Right atrium auricular region (tissue), 2 donors: ENCODE measurements around the gene PTPN23. TPM values are rescaled to one million over a fixed set of nuclear protein-coding genes. Genes with fewer than 3 reads are reported as not detected.
"Not testable (repeated sequence)": the region's sequence is repeated elsewhere in the genome, so short reads cannot be mapped to it uniquely, and the experiment has no call there.

Experiments
- DNase-seq: peaks from one replicate; pipeline ENCODE4 v3.0.0-alpha.2; 2019; ENCODE audit warnings: low spot score
- H3K27ac ChIP-seq, 2 donors: fragments of 200-600 bp; sonication (generic); 1 replicate in 1 of 2; 2 replicates in 1 of 2; pipeline ENCODE4 v1.5.1; 2016 to 2019
- H3K27me3 ChIP-seq, 2 donors: fragments of 200-600 bp; sonication (generic); one replicate each; pipeline versions ENCODE4 v1.5.1 to v1.6.0; 2017 to 2019
- H3K36me3 ChIP-seq: fragments of 200-600 bp; sonication (generic); one replicate; pipeline ENCODE4 v1.5.1; 2016
- H3K4me1 ChIP-seq, 2 donors: fragments of 200-600 bp; sonication (generic); one replicate each; pipeline versions ENCODE4 v1.5.1 to v1.6.0; 2017 to 2019
- H3K4me3 ChIP-seq, 2 donors: fragments of 200-600 bp; sonication (generic); 1 replicate in 1 of 2; 2 replicates in 1 of 2; pipeline ENCODE4 v1.5.1; 2017 to 2019; ENCODE audit warnings: mild to moderate bottlenecking in 1 of 2, moderate library complexity in 1 of 2
- H3K9me3 ChIP-seq, 2 donors: fragments of 200-600 bp; sonication (generic); one replicate each; pipeline ENCODE4 v1.5.1; 2019
- total RNA-seq, 2 donors: library from RNA; depleted of rRNA; stranded (reverse); fragments of >200 nt; gene quantifications; one replicate each; pipeline ENCODE4 v1.1.0, GENCODE V29; 2016
- TF ChIP-seq, protein P1 (sequence below), 2 donors: fragments of 200-600 bp; sonication (generic); IDR thresholded peaks; one replicate each; pipeline ENCODE4 v1.5.1; 2019; ENCODE audit warnings: antibody characterized with exemption in 2 of 2

The PTPN23 gene
- total RNA-seq, 2 donors from 2014 or later = 13.7 to 18.8 TPM

- peak overlapping the region; percentile 64 to 80 for H3K27ac ChIP-seq
- no peak overlapping the region for H3K4me3 ChIP-seq
- TF ChIP-seq, protein P1, sequence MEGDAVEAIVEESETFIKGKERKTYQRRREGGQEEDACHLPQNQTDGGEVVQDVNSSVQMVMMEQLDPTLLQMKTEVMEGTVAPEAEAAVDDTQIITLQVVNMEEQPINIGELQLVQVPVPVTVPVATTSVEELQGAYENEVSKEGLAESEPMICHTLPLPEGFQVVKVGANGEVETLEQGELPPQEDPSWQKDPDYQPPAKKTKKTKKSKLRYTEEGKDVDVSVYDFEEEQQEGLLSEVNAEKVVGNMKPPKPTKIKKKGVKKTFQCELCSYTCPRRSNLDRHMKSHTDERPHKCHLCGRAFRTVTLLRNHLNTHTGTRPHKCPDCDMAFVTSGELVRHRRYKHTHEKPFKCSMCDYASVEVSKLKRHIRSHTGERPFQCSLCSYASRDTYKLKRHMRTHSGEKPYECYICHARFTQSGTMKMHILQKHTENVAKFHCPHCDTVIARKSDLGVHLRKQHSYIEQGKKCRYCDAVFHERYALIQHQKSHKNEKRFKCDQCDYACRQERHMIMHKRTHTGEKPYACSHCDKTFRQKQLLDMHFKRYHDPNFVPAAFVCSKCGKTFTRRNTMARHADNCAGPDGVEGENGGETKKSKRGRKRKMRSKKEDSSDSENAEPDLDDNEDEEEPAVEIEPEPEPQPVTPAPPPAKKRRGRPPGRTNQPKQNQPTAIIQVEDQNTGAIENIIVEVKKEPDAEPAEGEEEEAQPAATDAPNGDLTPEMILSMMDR (IDR thresholded peaks at IDR 0.05) = no peak
- no peaks in the 10 kb centered on the region for H3K27me3 ChIP-seq
- no peaks in the 10 kb centered on the region for H3K9me3 ChIP-seq
- no peak for DNase-seq
- peaks cover 19% of the 10 kb centered on the region for H3K36me3 ChIP-seq
- peaks cover 0 to 21% of the 10 kb centered on the region in 2 donors for H3K4me1 ChIP-seq
These were observed 62.8 kb downstream of the PTPN23 start for GRCh38 chr3:47443611-47443995.

DNA sequence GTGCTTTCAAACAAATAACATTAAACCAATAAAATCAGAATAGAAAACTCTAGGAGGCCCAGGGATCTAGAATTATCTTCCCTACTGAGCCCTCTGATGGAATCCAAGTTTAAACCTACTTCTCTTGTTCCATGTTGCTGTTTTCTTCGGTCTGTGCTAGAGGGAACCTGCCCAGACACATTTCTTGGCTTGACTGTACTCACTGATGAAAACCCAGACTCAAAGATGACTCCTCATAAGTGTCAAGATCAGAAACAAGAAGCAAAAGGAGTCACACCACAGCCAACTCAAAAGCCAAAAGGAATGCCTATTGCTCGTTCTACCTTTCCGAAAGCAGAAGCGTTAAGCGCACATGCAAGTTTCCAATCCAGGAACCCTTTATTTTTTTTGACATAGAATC, 63.3 kb downstream of the PTPN23 start:
- no peak for DNase-seq
- Histone ChIP-seq H3K9me3 (no peaks in the 10 kb centered on the region), H3K4me1 (peaks cover 0 to 21% of the 10 kb centered on the region in 2 donors), H3K36me3 (peaks cover 17% of the 10 kb centered on the region), H3K27me3 (no peaks in the 10 kb centered on the region), H3K4me3 (no peak overlapping the region), H3K27ac (peak overlapping the region; percentile 64 to 80)
- TF ChIP-seq, protein P1 (IDR thresholded peaks at IDR 0.05) = no peak

- Histone ChIP-seq H3K27ac (no peak overlapping the region), H3K9me3 (no peaks in the 10 kb centered on the region), H3K27me3 (no peaks in the 10 kb centered on the region), H3K4me1 (no peaks in the 10 kb centered on the region), H3K36me3 (no peaks in the 10 kb centered on the region), H3K4me3 (no peak overlapping the region)
- TF ChIP-seq, protein P1 (IDR thresholded peaks at IDR 0.05) = no peak
- no peak for DNase-seq
These were observed 71.8 kb downstream of the PTPN23 start for GRCh38 chr3:47452453-47453215.

GRCh38 chr3:47455806-47456452, 75.1 kb downstream of the PTPN23 start:
- DNase-seq = no peak
- no peak overlapping the region for H3K27ac ChIP-seq
- no peak overlapping the region for H3K4me3 ChIP-seq
- TF ChIP-seq, protein P1 (IDR thresholded peaks at IDR 0.05) = no peak
- no peaks in the 10 kb centered on the region for H3K4me1 ChIP-seq
- no peaks in the 10 kb centered on the region for H3K9me3 ChIP-seq
- no peaks in the 10 kb centered on the region for H3K36me3 ChIP-seq
- no peaks in the 10 kb centered on the region for H3K27me3 ChIP-seq

DNA sequence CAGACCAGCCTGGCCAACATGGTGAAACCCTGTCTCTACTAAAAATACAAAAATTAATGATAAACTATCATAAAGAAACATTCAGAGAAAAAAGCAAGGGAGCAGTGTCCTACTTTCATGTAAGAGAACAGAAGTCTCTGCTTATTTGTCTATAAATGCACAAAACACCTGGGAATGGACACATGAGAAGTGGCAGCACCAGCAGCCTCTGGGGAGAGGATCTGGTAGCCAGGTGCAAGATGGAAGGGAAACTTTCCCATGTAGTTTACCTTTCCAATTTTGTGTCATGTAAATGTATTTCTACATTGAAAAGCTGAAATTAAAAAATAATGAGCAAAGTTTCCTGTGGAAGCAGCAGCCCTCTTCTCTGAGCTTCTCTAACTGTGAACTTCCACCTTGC, 76.2 kb downstream of the PTPN23 start:
- H3K9me3 ChIP-seq = no peaks in the 10 kb centered on the region
- no peak overlapping the region for H3K4me3 ChIP-seq
- H3K36me3 ChIP-seq = no peaks in the 10 kb centered on the region
- H3K4me1 ChIP-seq = no peaks in the 10 kb centered on the region
- DNase-seq = no peak
- no peaks in the 10 kb centered on the region for H3K27me3 ChIP-seq
- TF ChIP-seq, protein P1 (IDR thresholded peaks at IDR 0.05) = no peak
- H3K27ac ChIP-seq = no peak overlapping the region

GRCh38 chr3:47459534-47460085, 78.8 kb downstream of the PTPN23 start:
- not testable (repeated sequence) for H3K27me3 ChIP-seq, H3K4me1 ChIP-seq, H3K9me3 ChIP-seq, DNase-seq, H3K4me3 ChIP-seq, H3K27ac ChIP-seq, H3K36me3 ChIP-seq
